Retina (tissue), 1 donor: ENCODE data around the gene GAD1.
A peak's percentile ranks its signal among the peaks of the same experiment; 100 is the strongest.

Source experiments
- DNase-seq: peaks from one replicate; pipeline ENCODE4 v3.0.0-alpha.2; 2016

The GAD1 gene

GRCh38 chr2:170846314-170846713 is 29.6 kb downstream of the GAD1 start:
- DNase-seq: no peak

- no peak for DNase-seq
These were observed 31.0 kb downstream of the GAD1 start for GRCh38 chr2:170847716-170848115.

GRCh38 chr2:170848587-170848986 is 31.9 kb downstream of the GAD1 start:
- DNase-seq: no peak

- DNase-seq: no peak
These were observed 33.6 kb downstream of the GAD1 start for GRCh38 chr2:170850251-170850650.

GRCh38 chr2:170851635-170852034 is 34.9 kb downstream of the GAD1 start:
- DNase-seq: peak; percentile 27

- no peak for DNase-seq
These were observed 39.4 kb downstream of the GAD1 start for GRCh38 chr2:170856066-170856465.

GRCh38 chr2:170862286-170862902 is 45.7 kb downstream of the GAD1 start:
- no peak for DNase-seq

- no peak for DNase-seq
These were observed 46.4 kb downstream of the GAD1 start for GRCh38 chr2:170863087-170863486.

- no peak for DNase-seq
These were observed 52.3 kb downstream of the GAD1 start for GRCh38 chr2:170869036-170869435.

- no peak for DNase-seq
These were observed 52.8 kb downstream of the GAD1 start for GRCh38 chr2:170869461-170869860.

- DNase-seq: peak; percentile 91
These were observed 56.5 kb downstream of the GAD1 start for GRCh38 chr2:170873035-170873692.

GRCh38 chr2:170878066-170878465 is 61.4 kb downstream of the GAD1 start:
- DNase-seq: no peak

GRCh38 chr2:170878505-170878904 is 61.8 kb downstream of the GAD1 start:
- no peak for DNase-seq

- no peak for DNase-seq
These were observed 65.2 kb downstream of the GAD1 start for GRCh38 chr2:170881840-170882239.

- DNase-seq: no peak
These were observed 66.1 kb downstream of the GAD1 start for GRCh38 chr2:170882758-170883157.

- no peak for DNase-seq
These were observed 67.0 kb downstream of the GAD1 start for GRCh38 chr2:170883683-170884082.

GRCh38 chr2:170885130-170885791 is 68.6 kb downstream of the GAD1 start:
- no peak for DNase-seq

GRCh38 chr2:170886386-170886785 is 69.7 kb downstream of the GAD1 start:
- no peak for DNase-seq

- DNase-seq: no peak
These were observed 70.8 kb downstream of the GAD1 start for GRCh38 chr2:170887496-170887895.

- DNase-seq: no peak
These were observed 71.2 kb downstream of the GAD1 start for GRCh38 chr2:170887896-170888295.

- no peak for DNase-seq
These were observed 75.2 kb downstream of the GAD1 start for GRCh38 chr2:170891893-170892292.

GRCh38 chr2:170892391-170892951 is 75.8 kb downstream of the GAD1 start:
- peak; percentile 7 for DNase-seq

GRCh38 chr2:170895023-170895757 is 78.5 kb downstream of the GAD1 start:
- peak; percentile 20 for DNase-seq
